ENCODE results near the gene MCL1.

Gene MCL1

DNA sequence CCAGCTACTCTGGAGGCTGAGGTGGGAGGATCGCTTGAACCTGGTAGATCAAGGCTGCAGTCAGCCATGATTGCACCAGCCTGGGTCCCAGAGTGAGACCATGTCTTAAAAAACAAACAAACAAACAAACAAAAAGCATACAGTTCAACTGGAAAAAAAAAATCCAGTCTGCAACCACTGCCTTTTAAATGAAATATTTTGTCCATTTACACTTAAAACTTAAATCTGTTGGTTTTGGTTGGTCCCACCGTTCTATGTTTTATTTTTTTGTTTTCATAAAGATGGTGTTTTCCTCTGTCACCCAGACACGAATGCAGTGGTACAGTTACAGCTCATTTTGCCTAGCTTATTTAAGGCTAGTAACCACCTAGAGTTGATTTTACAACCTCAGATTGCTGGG is 54.1 kb downstream of the MCL1 start:
- in situ Hi-C loops (cut with HindIII; ENCODE audit: low sequenced_read_pairs), result no loop called here
- TF ChIP-seq, protein P1, sequence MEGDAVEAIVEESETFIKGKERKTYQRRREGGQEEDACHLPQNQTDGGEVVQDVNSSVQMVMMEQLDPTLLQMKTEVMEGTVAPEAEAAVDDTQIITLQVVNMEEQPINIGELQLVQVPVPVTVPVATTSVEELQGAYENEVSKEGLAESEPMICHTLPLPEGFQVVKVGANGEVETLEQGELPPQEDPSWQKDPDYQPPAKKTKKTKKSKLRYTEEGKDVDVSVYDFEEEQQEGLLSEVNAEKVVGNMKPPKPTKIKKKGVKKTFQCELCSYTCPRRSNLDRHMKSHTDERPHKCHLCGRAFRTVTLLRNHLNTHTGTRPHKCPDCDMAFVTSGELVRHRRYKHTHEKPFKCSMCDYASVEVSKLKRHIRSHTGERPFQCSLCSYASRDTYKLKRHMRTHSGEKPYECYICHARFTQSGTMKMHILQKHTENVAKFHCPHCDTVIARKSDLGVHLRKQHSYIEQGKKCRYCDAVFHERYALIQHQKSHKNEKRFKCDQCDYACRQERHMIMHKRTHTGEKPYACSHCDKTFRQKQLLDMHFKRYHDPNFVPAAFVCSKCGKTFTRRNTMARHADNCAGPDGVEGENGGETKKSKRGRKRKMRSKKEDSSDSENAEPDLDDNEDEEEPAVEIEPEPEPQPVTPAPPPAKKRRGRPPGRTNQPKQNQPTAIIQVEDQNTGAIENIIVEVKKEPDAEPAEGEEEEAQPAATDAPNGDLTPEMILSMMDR (IDR thresholded peaks at IDR 0.05; ENCODE audit: low read depth, low read length), result no peak
- no peak for DNase-seq (ENCODE audit: low read depth, low spot score)
- no peak overlapping the region for H3K4me3 ChIP-seq (ENCODE audit: low read depth, low read length)
